GM23248 (cell line): ENCODE data around the gene VANGL1.

ENCODE experiments used
- EZH2 ChIP-seq: fragments of 200-600 bp; sonication (generic); IDR thresholded peaks from 2 replicates; pipeline ENCODE4 v1.6.1; 2018; ENCODE audit warnings: antibody characterized with exemption, mild to moderate bottlenecking; ENCODE audit not compliant: insufficient read depth, poor library complexity, severe bottlenecking
- EZH2phosphoT487 ChIP-seq: fragments of 200-600 bp; sonication (generic); IDR thresholded peaks from 2 replicates; pipeline ENCODE4 v1.6.1; 2018; ENCODE audit warnings: antibody characterized with exemption, moderate library complexity, mild to moderate bottlenecking, low read depth; ENCODE audit not compliant: insufficient read depth

- TF ChIP-seq EZH2phosphoT487 (no peak), EZH2 (no peak)
Observed at GRCh38 chr1:115640384-115640783, 1.4 kb upstream of the VANGL1 start.
